ENCODE measurements around the gene SMIM36.
"Not testable (repeated sequence)": the region's sequence is repeated elsewhere in the genome, so short reads cannot be mapped to it uniquely, and the experiment has no call there.

SMIM36 gene

GRCh38 chr17:55507669-55508068 lies 3.6 kb downstream of the SMIM36 start:
- H3K4me3 ChIP-seq (ENCODE audit: low read depth, low read length): not testable (repeated sequence)

- not testable (repeated sequence) for H3K4me3 ChIP-seq (ENCODE audit: low read depth, low read length)
These were observed 9.6 kb downstream of the SMIM36 start for GRCh38 chr17:55501626-55502025.

- no peak overlapping the region for H3K4me3 ChIP-seq (ENCODE audit: low read depth, low read length)
These were observed 11.1 kb downstream of the SMIM36 start for GRCh38 chr17:55500103-55500502.

GRCh38 chr17:55496094-55496881 lies 15.0 kb downstream of the SMIM36 start:
- no peak overlapping the region for H3K4me3 ChIP-seq (ENCODE audit: low read depth, low read length)

GRCh38 chr17:55495239-55495638 lies 16.0 kb downstream of the SMIM36 start:
- no peak overlapping the region for H3K4me3 ChIP-seq (ENCODE audit: low read depth, low read length)

GRCh38 chr17:55492781-55493341 lies 18.4 kb downstream of the SMIM36 start:
- no peak overlapping the region for H3K4me3 ChIP-seq (ENCODE audit: low read depth, low read length)

- no peak overlapping the region for H3K4me3 ChIP-seq (ENCODE audit: low read depth, low read length)
These were observed 20.9 kb downstream of the SMIM36 start for GRCh38 chr17:55490376-55490775.

- H3K4me3 ChIP-seq (ENCODE audit: low read depth, low read length): no peak overlapping the region
These were observed 23.4 kb downstream of the SMIM36 start for GRCh38 chr17:55487695-55488432.

- H3K4me3 ChIP-seq (ENCODE audit: low read depth, low read length): no peak overlapping the region
These were observed 26.7 kb downstream of the SMIM36 start for GRCh38 chr17:55484575-55484974.

GRCh38 chr17:55482591-55483389 lies 28.5 kb downstream of the SMIM36 start:
- no peak overlapping the region for H3K4me3 ChIP-seq (ENCODE audit: low read depth, low read length)

- no peak overlapping the region for H3K4me3 ChIP-seq (ENCODE audit: low read depth, low read length)
These were observed 30.5 kb downstream of the SMIM36 start for GRCh38 chr17:55480631-55481315.

- no peak overlapping the region for H3K4me3 ChIP-seq (ENCODE audit: low read depth, low read length)
These were observed 31.3 kb downstream of the SMIM36 start for GRCh38 chr17:55479903-55480302.

- H3K4me3 ChIP-seq (ENCODE audit: low read depth, low read length): no peak overlapping the region
These were observed 32.3 kb downstream of the SMIM36 start for GRCh38 chr17:55478971-55479370.

GRCh38 chr17:55466671-55467070 lies 44.6 kb downstream of the SMIM36 start:
- H3K4me3 ChIP-seq (ENCODE audit: low read depth, low read length): no peak overlapping the region

- H3K4me3 ChIP-seq (ENCODE audit: low read depth, low read length): not testable (repeated sequence)
These were observed 45.5 kb downstream of the SMIM36 start for GRCh38 chr17:55465771-55466170.

GRCh38 chr17:55463600-55463999 lies 47.7 kb downstream of the SMIM36 start:
- no peak overlapping the region for H3K4me3 ChIP-seq (ENCODE audit: low read depth, low read length)

GRCh38 chr17:55462711-55463110 lies 48.5 kb downstream of the SMIM36 start:
- H3K4me3 ChIP-seq (ENCODE audit: low read depth, low read length): no peak overlapping the region

- no peak overlapping the region for H3K4me3 ChIP-seq (ENCODE audit: low read depth, low read length)
These were observed 49.0 kb downstream of the SMIM36 start for GRCh38 chr17:55462234-55462633.

GRCh38 chr17:55458978-55459377 lies 52.3 kb downstream of the SMIM36 start:
- no peak overlapping the region for H3K4me3 ChIP-seq (ENCODE audit: low read depth, low read length)

- H3K4me3 ChIP-seq (ENCODE audit: low read depth, low read length): no peak overlapping the region
These were observed 52.9 kb downstream of the SMIM36 start for GRCh38 chr17:55458287-55458900.

Measured in iPS-11a (cell line).